HG02571 (cell line): Measurements from ENCODE around the gene DLX5.

Source experiments
- ATAC-seq: cut with Tn5 transposase; IDR thresholded peaks from one replicate; pipeline ENCODE4 v1.9.1; 2021; ENCODE audit warnings: mild to moderate bottlenecking, moderate library complexity; ENCODE audit not compliant: unreplicated experiment

The DLX5 gene

GRCh38 chr7:97018791-97019531, 5.7 kb downstream of the DLX5 start:
- ATAC-seq, result no peak

- ATAC-seq, result no peak
Measured at GRCh38 chr7:97018126-97018601, 6.5 kb downstream of the DLX5 start.

- no peak for ATAC-seq
Measured at GRCh38 chr7:97017192-97018125, 7.2 kb downstream of the DLX5 start.

- ATAC-seq, result no peak
Measured at GRCh38 chr7:97016381-97017191, 8.0 kb downstream of the DLX5 start.

DNA sequence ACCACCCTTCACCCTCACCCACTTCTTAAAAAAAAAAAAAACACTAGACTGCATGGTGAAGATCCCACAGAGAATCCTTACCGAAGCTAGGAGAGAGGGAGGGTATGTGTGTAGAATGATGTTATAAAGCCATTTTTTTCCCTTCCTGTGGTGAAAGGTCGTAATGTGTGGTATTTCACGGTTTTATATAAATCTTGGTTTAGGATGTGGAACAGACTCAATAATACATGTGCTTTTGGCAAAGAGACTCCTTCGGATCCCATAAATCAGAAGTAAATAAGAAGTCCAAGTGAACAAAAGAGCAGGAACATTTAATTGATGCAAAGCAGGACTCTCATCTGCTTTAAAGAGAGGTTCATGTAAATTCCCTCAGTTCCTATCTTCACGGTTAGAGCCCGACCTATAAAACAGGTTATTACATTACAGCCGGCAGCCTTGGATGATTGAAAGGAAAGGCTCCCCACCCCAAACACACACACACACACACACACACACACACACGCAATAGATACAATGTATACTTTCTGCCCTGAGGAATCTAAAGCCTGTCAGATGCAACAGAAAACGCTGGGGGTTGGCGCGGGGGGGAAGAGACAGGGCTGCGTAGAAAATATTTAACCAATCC, 8.8 kb downstream of the DLX5 start:
- ATAC-seq, result no peak

DNA sequence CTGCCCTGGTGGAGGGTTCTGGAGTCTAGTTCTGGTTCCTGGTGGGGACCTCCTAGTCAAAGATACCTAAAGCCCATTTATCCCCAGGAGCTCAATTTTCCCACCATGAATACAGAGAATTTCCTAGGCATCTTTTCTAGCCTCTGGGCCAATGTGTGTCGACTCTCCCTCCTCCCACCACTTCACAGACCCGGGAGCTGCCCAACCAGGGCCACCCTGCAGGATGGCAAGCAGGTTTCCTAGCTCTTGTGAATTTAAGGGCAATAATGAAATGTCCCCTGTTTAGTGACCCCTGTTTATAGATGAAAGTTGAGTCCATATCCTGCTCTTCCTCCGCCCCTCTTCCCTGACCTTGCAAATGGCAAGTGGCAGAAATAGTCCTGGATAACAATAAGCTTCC, 9.4 kb downstream of the DLX5 start:
- ATAC-seq, result no peak

- ATAC-seq, result no peak
Measured at GRCh38 chr7:97014145-97014750, 10.4 kb downstream of the DLX5 start.

DNA sequence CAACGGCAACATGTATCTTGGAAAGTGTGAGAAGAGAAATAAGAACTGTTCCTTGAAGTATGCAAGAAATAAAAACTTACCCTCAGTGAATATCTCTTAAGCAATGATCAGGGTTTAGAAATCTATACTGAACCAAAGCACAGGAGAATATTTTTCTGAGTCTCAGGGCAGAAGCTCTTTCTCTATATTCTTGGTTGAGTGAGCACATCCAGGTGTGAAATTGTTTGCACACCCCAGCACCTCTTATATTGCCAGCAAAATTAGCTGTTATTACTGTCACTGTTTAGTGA, 10.8 kb downstream of the DLX5 start:
- ATAC-seq, result no peak

DNA sequence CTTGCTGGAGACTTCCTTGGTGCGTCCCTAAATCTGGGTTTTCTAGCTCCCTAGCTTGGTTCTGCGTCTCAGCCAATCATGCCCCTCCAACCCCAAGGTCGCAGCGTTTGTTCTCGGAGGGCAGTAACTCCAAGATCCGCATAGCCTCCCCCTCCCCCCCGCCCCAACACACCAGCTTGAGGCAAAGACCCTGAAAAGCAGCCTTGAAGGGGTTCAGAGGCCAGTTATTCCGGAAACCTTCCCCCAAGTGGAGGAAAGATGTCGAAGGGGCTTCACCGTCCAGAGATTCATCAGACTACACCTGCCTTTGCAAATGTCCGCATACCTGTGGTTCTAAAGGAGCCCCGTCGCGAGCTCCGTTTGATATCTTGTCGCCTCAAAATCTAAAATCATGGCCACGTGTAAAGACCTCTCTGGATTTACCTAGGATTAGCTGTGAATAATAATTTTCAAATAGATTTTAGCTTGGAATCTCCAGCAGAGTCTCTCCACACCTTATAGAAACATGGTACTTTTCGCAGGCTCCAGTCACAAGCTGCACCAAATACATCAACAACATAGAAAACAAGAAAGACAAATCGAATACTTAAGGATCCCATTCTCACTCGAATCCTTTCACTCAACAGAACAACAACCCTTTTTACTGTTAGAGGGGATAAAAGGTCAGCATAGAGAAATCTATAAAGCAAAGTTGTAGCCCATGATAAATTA, 11.3 kb downstream of the DLX5 start:
- no peak for ATAC-seq

- no peak for ATAC-seq
Measured at GRCh38 chr7:97012365-97013133, 12.1 kb downstream of the DLX5 start.

- no peak for ATAC-seq
Measured at GRCh38 chr7:97011536-97012364, 12.9 kb downstream of the DLX5 start.

- ATAC-seq, result no peak
Measured at GRCh38 chr7:97011104-97011503, 13.5 kb downstream of the DLX5 start.

DNA sequence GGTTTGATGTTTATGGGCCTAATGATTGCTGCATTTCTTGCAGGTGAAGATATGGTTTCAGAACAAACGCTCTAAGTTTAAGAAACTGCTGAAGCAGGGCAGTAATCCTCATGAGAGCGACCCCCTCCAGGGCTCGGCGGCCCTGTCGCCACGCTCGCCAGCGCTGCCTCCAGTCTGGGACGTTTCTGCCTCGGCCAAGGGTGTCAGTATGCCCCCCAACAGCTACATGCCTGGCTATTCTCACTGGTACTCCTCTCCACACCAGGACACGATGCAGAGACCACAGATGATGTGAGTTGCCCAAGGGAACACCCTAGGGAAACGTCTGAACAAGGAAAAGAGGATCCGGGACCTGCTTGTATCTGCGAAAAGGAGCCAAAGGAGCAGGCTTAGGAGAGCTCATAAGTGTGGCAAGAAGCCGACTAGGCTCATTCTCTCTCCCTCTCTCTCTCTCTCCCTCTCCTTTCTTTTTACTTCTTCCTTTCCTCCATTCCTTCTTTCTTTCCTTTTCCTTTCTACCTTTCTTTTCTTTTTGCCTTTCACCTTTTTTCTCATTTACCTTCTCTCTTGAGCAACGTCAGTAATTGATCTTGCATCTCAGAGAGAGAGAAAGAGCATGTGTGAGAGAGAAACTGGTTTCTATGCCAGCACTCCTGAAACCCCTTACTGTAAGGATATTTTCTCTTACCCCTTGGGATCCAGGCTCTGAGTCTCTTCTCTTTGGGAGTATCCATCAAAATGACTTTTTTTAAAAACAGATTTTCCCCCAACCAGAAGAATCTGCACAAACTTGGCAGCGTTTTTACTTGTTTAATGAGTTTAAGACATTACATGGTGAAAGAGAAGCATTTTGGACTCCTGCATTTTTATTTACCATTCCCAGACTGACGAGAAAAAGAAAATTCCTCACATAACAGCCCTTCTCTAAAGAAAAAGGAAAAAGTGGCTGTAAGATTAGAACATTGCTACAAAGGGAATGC, 14.6 kb downstream of the DLX5 start:
- no peak for ATAC-seq

DNA sequence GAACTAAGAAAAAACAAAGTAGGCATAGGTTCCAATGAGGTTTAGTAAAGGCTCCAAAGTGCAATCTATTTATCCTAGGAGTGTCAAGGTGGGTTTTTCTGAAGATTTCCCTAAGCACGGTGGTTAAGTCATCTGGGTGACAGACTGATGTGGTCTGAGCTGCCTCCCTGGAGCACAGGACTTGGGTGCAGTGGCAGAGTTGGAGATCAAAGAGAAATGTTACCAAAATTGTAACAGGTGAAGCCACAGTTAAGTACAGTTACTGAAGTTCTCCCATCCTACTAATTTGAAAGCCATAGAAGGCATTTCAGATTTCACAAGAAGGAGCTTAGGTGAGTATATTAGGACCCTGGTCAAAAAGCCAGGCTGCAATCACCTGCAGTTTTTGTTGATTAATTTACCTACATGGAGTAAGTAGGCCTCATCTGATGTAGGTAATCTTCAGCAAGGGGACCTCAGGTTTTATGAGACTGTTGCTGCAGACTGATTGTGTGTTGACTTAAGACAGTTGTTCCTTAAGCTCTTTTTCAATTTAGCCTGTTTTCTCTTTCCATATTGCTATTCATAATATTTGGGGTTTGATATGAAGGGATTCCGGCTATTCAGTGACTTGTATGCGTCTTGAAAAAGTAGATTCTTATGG, 16.2 kb downstream of the DLX5 start:
- no peak for ATAC-seq

DNA sequence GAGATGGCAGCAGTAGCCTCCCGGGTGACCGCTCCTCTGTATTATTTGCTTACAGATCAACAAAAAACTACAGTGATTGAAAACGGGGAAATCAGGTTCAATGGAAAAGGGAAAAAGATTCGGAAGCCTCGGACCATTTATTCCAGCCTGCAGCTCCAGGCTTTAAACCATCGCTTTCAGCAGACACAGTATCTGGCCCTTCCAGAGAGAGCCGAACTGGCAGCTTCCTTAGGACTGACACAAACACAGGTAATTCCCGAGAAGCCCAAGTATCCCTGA, 17.1 kb downstream of the DLX5 start:
- ATAC-seq, result no peak

DNA sequence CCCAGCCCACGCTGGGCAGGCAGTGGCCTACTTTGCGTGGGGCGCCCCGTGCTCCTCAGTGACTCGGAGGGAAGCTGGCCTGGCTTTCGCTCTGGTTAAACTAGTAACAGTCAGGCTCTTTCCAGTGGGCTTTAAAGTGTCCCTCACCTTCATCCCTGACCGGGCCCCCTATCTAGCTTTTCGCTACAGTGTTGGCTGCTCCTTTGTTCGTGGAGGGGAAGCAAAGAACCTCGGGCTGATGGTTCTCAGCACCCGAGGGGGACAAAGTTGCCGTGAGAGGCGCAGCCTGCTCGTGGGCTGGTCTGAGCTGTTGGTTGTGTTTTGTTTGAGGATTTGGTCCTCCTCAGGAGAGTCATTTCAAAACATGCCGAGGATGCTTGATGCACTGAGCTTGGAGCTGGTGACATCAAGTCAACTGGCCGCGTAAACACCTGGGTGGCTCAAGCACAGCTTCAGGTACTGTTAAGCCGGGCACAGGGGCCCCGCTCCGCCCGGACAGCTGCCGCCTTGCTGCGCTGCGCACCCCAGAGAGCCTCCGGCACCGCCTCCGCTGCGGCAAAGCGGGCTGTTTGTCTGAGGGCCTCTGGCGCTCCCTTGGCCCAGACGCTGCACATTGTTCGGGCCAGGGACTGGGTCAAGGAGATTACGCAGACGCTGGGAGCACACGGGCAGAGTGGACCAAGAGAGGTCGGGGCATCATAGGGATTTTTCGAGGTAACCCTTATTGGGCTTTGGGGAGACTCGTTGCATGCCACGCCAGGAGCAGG, 17.6 kb downstream of the DLX5 start:
- ATAC-seq, result no peak
